Frontal cortex (tissue), 4 donors: ENCODE data around the gene TENM4. TPM values are rescaled to one million over a fixed set of nuclear protein-coding genes. Genes with fewer than 3 reads are reported as not detected.
A peak's percentile ranks its signal among the peaks of the same experiment; 100 is the strongest.

Experiments used
- DNase-seq, 2 donors: peaks; one replicate each; pipeline ENCODE4 v3.0.0; 2012; ENCODE audit warnings: low spot score in 2 of 2
- FAIRE-seq: peaks from 2 replicates; lab custom pipeline; 2012; peaks lifted over from hg19 to GRCh38; lab: Jason Lieb, UNC
- total RNA-seq: library from RNA; depleted of rRNA; stranded (reverse); fragments of >200 nt; gene quantifications from one replicate; pipeline ENCODE4 v1.2.3, GENCODE V29; 2014
- donor health status: control.
- donor health status: control.
- donor health status: control.

The TENM4 gene
- total RNA-seq, 1 donor from 2014 or later = 55.0 TPM

GRCh38 chr11:79165908-79166307, 274.9 kb downstream of the TENM4 start:
- no peak for DNase-seq
- FAIRE-seq = no peak

GRCh38 chr11:79160791-79161403, 279.9 kb downstream of the TENM4 start:
- no peak for FAIRE-seq
- DNase-seq = no peak

- DNase-seq (no peak), FAIRE-seq (no peak)
Observed at GRCh38 chr11:79159657-79160450, 281.0 kb downstream of the TENM4 start.

- DNase-seq = no peak
- FAIRE-seq = no peak
Observed at GRCh38 chr11:79157738-79158137, 283.1 kb downstream of the TENM4 start.

- FAIRE-seq = no peak
- no peak for DNase-seq
Observed at GRCh38 chr11:79156031-79156430, 284.8 kb downstream of the TENM4 start.

GRCh38 chr11:79155237-79155636, 285.6 kb downstream of the TENM4 start:
- FAIRE-seq (no peak), DNase-seq (no peak)

GRCh38 chr11:79152511-79152910, 288.3 kb downstream of the TENM4 start:
- FAIRE-seq (no peak), DNase-seq (no peak)

GRCh38 chr11:79151396-79151795, 289.4 kb downstream of the TENM4 start:
- DNase-seq = no peak
- no peak for FAIRE-seq

GRCh38 chr11:79150966-79151365, 289.9 kb downstream of the TENM4 start:
- no peak for FAIRE-seq

GRCh38 chr11:79150320-79150719, 290.5 kb downstream of the TENM4 start:
- DNase-seq (no peak), FAIRE-seq (no peak)

More at GRCh38 chr11:79150966-79151365, 289.9 kb downstream of the TENM4 start:
- no peak for DNase-seq

- no peak for DNase-seq
- no peak for FAIRE-seq
Observed at GRCh38 chr11:79147731-79148130, 293.1 kb downstream of the TENM4 start.

- DNase-seq (no peak), FAIRE-seq (no peak)
Observed at GRCh38 chr11:79147011-79147410, 293.8 kb downstream of the TENM4 start.

- DNase-seq (no peak), FAIRE-seq (no peak)
Observed at GRCh38 chr11:79139900-79140299, 300.9 kb downstream of the TENM4 start.

GRCh38 chr11:79129702-79130101, 311.1 kb downstream of the TENM4 start:
- FAIRE-seq = no peak

GRCh38 chr11:79128291-79128690, 312.5 kb downstream of the TENM4 start:
- FAIRE-seq = no peak

More at GRCh38 chr11:79129702-79130101, 311.1 kb downstream of the TENM4 start:
- DNase-seq = no peak

GRCh38 chr11:79122759-79123158, 318.1 kb downstream of the TENM4 start:
- DNase-seq (no peak), FAIRE-seq (no peak)

More at GRCh38 chr11:79128291-79128690, 312.5 kb downstream of the TENM4 start:
- no peak for DNase-seq

- FAIRE-seq = no peak
- no peak for DNase-seq
Observed at GRCh38 chr11:79121351-79121750, 319.5 kb downstream of the TENM4 start.

- no peak for DNase-seq
- peak; percentile 34 for FAIRE-seq
Observed at GRCh38 chr11:79119491-79120284, 321.1 kb downstream of the TENM4 start.

GRCh38 chr11:79117488-79117887, 323.3 kb downstream of the TENM4 start:
- FAIRE-seq (no peak), DNase-seq (no peak)

GRCh38 chr11:79116600-79116999, 324.2 kb downstream of the TENM4 start:
- DNase-seq = no peak
- FAIRE-seq = no peak
